ENCODE results near the gene SNRPA.
"Not testable (repeated sequence)": the region's sequence is repeated elsewhere in the genome, so short reads cannot be mapped to it uniquely, and the experiment has no call there.

The SNRPA gene

DNA sequence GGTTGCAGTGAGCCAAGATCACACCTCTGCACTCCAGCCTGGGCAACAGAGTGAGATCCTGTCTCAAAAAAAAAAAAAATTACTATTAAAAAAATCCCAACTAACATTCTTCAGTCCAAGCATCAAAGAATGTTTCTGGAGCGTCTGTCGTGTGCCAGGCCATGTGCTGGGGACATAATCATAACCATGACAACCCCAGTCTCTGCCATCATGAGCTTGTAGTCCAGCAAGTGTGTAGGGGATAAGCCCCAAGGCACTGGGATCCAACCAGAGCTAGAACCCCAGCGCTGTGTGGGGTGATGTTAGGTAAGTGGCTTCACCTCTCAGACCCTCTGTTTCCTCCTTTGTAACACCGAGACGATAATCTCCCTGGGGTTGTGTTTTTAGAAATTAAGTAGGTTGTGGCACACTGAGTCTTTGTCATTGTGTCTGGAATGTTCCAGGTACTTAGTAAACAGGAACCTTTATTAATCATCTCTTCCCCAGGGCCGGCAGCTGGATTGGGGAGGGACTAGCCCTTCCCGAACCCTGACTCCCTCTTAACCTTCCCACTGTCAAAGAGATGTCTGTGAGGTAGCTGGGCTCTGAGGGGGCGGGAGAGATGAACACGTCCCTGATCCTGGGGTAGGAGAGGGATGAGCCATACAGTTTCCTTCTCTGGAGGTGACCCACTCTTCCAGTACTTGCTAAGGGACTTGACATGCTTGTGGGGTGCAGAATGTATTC, 28.9 kb upstream of the SNRPA start:
- DNase-seq, result no peak

- no peak for DNase-seq
Measured at GRCh38 chr19:40723661-40724254, 27.2 kb upstream of the SNRPA start.

DNA sequence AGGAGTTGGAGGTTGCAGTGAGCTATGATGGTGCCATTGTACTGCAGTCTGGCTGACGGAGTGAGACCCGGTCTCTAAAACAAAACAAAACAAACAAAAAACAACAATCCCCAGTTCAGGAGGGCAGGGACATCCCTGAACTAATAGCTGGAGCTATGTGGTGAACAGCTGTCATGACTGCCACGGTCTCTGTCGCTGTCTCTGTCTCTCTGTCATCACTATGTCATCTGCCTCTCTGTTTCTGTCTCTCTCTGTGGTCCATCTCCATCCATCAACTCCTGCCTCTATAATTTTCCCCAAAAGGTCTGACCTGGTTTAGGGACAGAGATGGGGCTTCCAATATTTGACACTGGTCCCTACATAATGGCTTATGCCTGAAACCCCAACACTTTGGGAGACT, 26.7 kb upstream of the SNRPA start:
- DNase-seq, result no peak

GRCh38 chr19:40724855-40725254, 26.1 kb upstream of the SNRPA start:
- no peak for DNase-seq

- DNase-seq, result no peak
Measured at GRCh38 chr19:40726279-40726678, 24.7 kb upstream of the SNRPA start.

DNA sequence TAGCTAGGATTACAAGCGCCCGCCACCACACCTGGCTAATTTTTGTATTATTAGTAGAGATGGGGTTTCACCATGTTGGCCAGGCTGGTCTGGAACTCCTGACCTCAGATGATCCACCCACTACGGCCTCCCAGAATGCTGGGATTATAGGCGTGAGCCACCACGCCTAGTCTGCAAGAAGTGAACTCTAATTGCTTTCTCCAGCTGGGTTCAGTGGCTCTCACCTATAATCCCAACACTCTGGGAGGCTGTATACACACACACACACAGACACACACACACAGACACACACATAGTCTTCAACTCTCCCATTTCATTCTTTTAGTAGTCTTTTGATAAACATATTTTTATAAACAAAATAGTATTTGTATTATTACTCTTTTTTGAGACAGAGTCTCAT, 20.9 kb upstream of the SNRPA start:
- DNase-seq, result not testable (repeated sequence)

DNA sequence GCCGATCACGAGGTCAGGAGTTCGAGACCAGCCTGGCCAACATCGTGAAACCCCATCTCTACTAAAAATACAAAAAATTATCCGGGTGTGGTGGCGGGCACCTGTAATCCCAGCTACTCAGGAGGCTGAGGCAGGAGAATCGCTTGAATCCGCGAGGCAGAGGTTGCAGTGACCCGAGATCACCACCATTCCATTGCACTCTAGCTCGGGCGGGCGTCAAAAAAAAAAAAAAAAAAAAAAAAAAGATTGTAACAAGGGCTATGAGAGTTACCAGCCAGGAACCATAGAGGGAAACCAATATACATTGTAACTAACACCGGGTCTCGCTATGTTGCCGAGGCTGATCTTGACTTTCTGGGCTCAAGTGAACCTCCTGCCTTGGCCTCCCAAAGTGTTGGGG, 18.7 kb upstream of the SNRPA start:
- DNase-seq, result not testable (repeated sequence)

- DNase-seq, result no peak
Measured at GRCh38 chr19:40733149-40733548, 17.9 kb upstream of the SNRPA start.

DNA sequence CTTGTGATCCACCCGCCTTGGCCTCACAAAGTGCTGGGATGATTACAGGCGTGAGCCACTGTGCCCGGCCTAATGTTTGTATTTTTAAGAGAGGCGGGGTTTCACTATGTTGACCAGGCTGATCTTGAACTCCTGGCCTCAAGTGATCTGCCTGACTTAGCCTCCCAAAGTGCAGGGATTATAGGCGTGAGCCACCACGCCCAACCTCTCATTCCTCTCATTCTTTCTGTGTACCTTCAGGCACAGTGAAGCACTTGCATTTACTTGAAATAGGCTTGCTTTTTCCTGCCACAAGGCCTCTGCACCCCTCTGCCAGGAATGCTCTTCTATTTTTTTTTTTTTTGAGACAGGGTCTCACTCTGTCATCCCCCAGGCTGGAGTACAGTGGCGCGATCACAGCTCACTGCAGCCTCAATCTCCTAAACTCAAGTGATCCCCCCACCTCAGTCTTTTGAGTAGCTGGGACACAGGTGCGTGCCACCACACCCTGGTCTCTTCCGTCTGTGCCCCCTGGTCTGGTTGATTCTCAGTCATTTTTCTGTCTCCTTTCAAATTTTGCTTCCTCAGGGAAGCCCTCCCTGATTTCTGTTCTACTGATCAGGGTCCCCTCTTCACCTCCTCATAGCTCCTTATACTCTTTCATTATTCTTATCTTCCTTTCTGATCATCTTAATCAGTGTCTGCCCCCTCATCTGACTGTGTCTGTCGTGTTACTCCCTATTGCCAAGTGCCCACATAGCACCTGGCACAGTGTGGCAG, 15.8 kb upstream of the SNRPA start:
- no peak for DNase-seq

GRCh38 chr19:40736661-40737060, 14.3 kb upstream of the SNRPA start:
- no peak for DNase-seq

DNA sequence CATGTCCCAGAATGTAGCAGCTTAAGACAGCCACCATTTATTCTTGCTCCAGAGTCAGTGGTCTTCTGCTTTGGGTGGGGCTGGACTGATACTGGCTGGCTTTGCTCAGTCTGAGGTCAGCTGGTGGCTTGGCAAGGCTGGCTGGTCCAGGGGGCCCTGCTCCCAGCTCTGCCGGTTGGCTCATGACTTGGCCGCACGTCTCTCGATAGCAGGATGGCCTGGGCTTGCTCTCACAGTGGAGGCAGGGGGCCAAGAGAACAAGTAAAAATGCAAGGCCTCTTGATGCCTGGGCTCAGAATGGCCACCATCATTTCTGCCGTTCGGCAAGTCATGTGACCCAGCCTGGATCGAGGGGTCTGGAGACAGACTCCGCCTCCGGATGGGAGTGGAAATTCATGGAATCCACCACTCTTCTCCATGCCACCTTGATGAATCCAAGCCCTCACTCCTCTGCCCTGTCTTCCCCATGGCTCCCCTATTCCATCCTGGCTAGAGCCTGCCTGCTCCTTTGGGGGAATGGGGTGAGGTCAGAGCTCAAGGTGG, 13.8 kb upstream of the SNRPA start:
- DNase-seq, result no peak

GRCh38 chr19:40739030-40739839, 11.8 kb upstream of the SNRPA start:
- no peak for DNase-seq

GRCh38 chr19:40739871-40740703, 10.9 kb upstream of the SNRPA start:
- no peak for DNase-seq

DNA sequence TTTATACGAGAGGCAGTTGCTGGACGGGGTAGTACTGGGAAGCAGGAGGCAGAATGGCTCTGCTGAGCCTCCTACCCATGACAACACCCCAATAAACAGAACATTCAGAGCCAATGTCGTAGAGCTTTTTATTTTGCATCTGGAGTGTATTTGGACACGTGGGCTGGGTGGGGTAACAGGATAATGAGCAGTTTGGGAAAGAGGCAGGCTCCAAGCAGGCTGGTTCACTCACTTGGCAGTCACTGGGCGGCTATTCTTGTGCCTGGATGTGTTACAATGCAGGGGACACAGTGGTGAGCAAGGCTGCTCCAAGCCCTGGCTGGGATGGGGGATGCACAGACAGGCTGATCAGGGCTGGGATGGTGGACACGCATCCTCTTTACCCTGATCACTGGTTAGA, 10.3 kb upstream of the SNRPA start:
- no peak for DNase-seq

- no peak for DNase-seq
Measured at GRCh38 chr19:40741527-40742390, 9.2 kb upstream of the SNRPA start.

DNA sequence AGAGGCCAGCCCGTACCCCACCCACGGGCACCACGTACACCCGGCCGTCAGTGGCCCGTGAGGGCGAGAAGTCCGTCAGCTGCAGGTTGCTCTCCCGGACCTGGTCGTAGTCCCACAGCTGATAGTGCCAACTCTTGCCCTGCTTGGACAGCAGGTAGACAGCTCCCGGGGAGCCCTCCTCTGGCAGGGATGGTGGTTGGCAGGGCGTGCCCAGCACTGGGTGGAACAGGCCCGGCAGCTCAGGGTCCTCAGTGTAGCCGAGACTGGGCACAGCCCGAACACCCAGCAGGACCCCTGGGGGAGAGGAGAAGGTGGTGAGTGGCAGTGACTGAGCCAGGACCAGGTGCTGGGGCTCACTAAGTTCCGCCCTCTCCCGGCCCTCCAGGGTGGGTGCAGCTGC, 8.5 kb upstream of the SNRPA start:
- DNase-seq, result no peak

DNA sequence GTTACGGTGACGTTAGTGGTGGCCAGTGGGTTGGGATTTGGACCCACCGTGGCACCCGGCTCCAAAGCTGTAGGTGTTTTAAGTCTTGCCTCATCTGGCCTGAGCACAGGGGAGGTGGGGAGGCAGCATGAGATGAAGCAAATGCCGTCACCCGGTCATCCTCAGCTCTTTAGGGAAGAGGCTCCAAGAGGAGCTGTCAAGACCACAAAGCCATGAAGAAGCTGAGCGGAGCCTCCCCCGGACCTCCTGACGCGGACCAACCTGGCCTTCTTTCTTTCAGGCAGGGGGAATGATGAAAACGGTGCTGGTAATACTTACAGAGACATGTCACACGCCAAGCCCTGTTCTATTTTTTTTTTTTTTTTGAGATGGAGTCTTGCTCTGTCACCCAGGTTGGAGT, 8.1 kb upstream of the SNRPA start:
- DNase-seq, result no peak

DNA sequence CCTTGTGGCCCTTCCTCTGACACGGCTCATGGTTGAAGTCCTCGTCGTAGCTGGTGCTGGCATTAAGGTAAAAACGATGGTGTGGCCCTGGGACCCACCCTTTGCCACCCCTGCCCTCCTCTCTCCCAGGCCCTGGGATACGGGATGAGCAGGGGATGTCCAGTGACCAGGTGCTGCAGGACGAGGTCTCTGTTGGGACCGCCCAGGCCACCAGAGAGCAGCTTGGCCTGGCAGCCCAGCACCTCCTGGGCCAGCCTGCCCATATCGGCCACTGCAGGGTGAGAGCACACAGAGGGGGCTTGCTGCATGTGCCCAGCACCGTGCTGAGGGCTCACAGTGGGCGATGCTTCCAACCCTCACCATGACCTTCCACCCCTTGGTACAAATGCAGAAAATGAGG, 7.1 kb upstream of the SNRPA start:
- DNase-seq, result no peak

GRCh38 chr19:40744554-40745401, 6.2 kb upstream of the SNRPA start:
- peak; percentile 45 for DNase-seq

GRCh38 chr19:40745402-40745780, 5.6 kb upstream of the SNRPA start:
- DNase-seq, result no peak

All from activated CD8-positive, alpha-beta memory T cell treated with anti-CD3 and anti-CD28 coated beads, Interleukin-2, amount 50 U/mL, for 4 hours (primary cell).